Prostate gland (tissue), 2 donors: Measurements from ENCODE around the gene DPP10.

ENCODE experiments used
- POLR2A ChIP-seq: fragments of 450-650 bp; IDR thresholded peaks from one replicate; pipeline ENCODE4 v1.6.1; 2016; ENCODE audit warnings: antibody characterized with exemption, mild to moderate bottlenecking
- POLR2AphosphoS5 ChIP-seq: sonication (generic); formaldehyde crosslinking; IDR thresholded peaks from one replicate; pipeline ENCODE4 v1.6.1; 2017; ENCODE audit warnings: antibody characterized with exemption
- TF ChIP-seq, protein P1 (sequence below), 4 experiments: fragments of 200-600 bp in 2 of 4; fragments of 450-650 bp in 2 of 4; sonication (generic) in 2 of 4; IDR thresholded peaks; 1 replicate in 3 of 4; 2 replicates in 1 of 4; pipeline ENCODE4 v1.5.1; 2016 to 2019; ENCODE audit warnings: antibody characterized with exemption in 4 of 4, mild to moderate bottlenecking in 2 of 4, moderate library complexity in 2 of 4

- TF ChIP-seq, protein P1, sequence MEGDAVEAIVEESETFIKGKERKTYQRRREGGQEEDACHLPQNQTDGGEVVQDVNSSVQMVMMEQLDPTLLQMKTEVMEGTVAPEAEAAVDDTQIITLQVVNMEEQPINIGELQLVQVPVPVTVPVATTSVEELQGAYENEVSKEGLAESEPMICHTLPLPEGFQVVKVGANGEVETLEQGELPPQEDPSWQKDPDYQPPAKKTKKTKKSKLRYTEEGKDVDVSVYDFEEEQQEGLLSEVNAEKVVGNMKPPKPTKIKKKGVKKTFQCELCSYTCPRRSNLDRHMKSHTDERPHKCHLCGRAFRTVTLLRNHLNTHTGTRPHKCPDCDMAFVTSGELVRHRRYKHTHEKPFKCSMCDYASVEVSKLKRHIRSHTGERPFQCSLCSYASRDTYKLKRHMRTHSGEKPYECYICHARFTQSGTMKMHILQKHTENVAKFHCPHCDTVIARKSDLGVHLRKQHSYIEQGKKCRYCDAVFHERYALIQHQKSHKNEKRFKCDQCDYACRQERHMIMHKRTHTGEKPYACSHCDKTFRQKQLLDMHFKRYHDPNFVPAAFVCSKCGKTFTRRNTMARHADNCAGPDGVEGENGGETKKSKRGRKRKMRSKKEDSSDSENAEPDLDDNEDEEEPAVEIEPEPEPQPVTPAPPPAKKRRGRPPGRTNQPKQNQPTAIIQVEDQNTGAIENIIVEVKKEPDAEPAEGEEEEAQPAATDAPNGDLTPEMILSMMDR (IDR thresholded peaks at IDR 0.05), result no peak
- TF ChIP-seq POLR2AphosphoS5, result no peak
- no peak for TF ChIP-seq POLR2A
These were observed 1383.5 kb downstream of the DPP10 start for GRCh38 chr2:115825912-115826311.
